Measurements from ENCODE around the gene ANKRD39. TPM values are rescaled to one million over a fixed set of nuclear protein-coding genes. Genes with fewer than 3 reads are reported as not detected.

Gene ANKRD39
- total and polyA plus RNA-seq, 2 donors from 2014 or later: 10.8 to 19.2 TPM

DNA sequence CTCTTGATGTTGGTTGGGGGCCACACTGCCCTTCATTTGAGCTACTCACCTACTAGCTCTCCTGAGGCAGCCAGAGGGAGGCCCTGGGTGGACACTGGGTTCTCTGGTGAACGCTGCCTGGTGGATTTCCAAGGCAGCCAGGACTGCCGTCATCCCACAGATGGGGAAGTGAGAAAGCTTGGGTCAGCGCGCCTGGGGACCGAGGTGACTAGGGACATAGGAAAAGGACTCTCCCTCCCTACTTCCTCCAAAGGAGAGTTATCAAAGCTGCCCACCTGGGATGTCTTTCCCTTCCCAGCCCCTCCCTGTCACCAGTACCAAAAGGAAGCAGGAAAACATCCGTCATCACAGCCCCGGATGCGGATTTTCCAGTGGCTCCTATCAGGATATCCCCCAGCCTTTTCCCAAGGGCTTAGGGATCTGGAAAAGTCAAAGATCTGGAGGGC is 15.9 kb upstream of the ANKRD39 start:
- Histone ChIP-seq H3K4me1 (ENCODE audit: control insufficient read depth in 2 of 3, insufficient read depth in 2 of 3, low read depth in 1 of 3, low read length in 3 of 3) (peaks cover 0 to 8% (median 2%) of the 10 kb centered on the region in 3 donors), H3K36me3 (ENCODE audit: control insufficient read depth in 2 of 3, insufficient read depth in 3 of 3, low read length in 3 of 3) (no peaks in the 10 kb centered on the region), H3K4me3 (ENCODE audit: low read length in 3 of 3) (no peak overlapping the region), H3K9ac (ENCODE audit: low read length in 3 of 3) (peak overlapping the region in 1 of 3 donors; percentile 60), H3K27me3 (ENCODE audit: control insufficient read depth, insufficient read depth, low read length) (no peaks in the 10 kb centered on the region), H3K9me3 (ENCODE audit: control insufficient read depth in 2 of 3, insufficient read depth in 1 of 3, low read length in 3 of 3) (no peaks in the 10 kb centered on the region), H3K27ac (ENCODE audit: low read depth in 2 of 2, low read length in 2 of 2) (peak overlapping the region; percentile 45 to 49)
- no peak for FAIRE-seq
- intact Hi-C loops (cut with DNase I): no loop called here
- peak in 1 of 5 donors; percentile 84 for DNase-seq
- no peak for TF ChIP-seq CTCF (IDR thresholded peaks at IDR 0.05; ENCODE audit: borderline replicate concordance, extremely low read depth, insufficient read depth)

GRCh38 chr2:96872591-96873349 is 15.0 kb upstream of the ANKRD39 start:
- H3K4me3 ChIP-seq (ENCODE audit: low read length in 3 of 3): no peak overlapping the region
- no peak for FAIRE-seq
- intact Hi-C loops (cut with DNase I): no loop called here
- peaks cover 0 to 8% (median 6%) of the 10 kb centered on the region in 3 donors for H3K4me1 ChIP-seq (ENCODE audit: control insufficient read depth in 2 of 3, insufficient read depth in 2 of 3, low read depth in 1 of 3, low read length in 3 of 3)
- H3K36me3 ChIP-seq (ENCODE audit: control insufficient read depth in 2 of 3, insufficient read depth in 3 of 3, low read length in 3 of 3): no peaks in the 10 kb centered on the region
- H3K9me3 ChIP-seq (ENCODE audit: control insufficient read depth in 2 of 3, insufficient read depth in 1 of 3, low read length in 3 of 3): no peaks in the 10 kb centered on the region
- H3K27me3 ChIP-seq (ENCODE audit: control insufficient read depth, insufficient read depth, low read length): no peaks in the 10 kb centered on the region
- peak in 1 of 5 donors; percentile 72 for DNase-seq
- no peak overlapping the region for H3K27ac ChIP-seq (ENCODE audit: low read depth in 2 of 2, low read length in 2 of 2)
- H3K9ac ChIP-seq (ENCODE audit: low read length in 3 of 3): no peak overlapping the region
- no peak for TF ChIP-seq CTCF (IDR thresholded peaks at IDR 0.05; ENCODE audit: borderline replicate concordance, extremely low read depth, insufficient read depth)

GRCh38 chr2:96870626-96871255 is 12.9 kb upstream of the ANKRD39 start:
- no peak for FAIRE-seq
- peaks cover 0 to 16% (median 8%) of the 10 kb centered on the region in 3 donors for H3K4me1 ChIP-seq (ENCODE audit: control insufficient read depth in 2 of 3, insufficient read depth in 2 of 3, low read depth in 1 of 3, low read length in 3 of 3)
- H3K9ac ChIP-seq (ENCODE audit: low read length in 3 of 3): peak overlapping the region in 2 of 3 donors; percentile 6 to 90
- H3K27me3 ChIP-seq (ENCODE audit: control insufficient read depth, insufficient read depth, low read length): no peaks in the 10 kb centered on the region
- peak overlapping the region; percentile 2 to 67 (median 41) for H3K4me3 ChIP-seq (ENCODE audit: low read length in 3 of 3)
- intact Hi-C loops (cut with DNase I): no loop called here
- peaks cover 0 to 4% (median 1%) of the 10 kb centered on the region in 3 donors for H3K36me3 ChIP-seq (ENCODE audit: control insufficient read depth in 2 of 3, insufficient read depth in 3 of 3, low read length in 3 of 3)
- TF ChIP-seq CTCF (IDR thresholded peaks at IDR 0.05; ENCODE audit: borderline replicate concordance, extremely low read depth, insufficient read depth): no peak
- H3K9me3 ChIP-seq (ENCODE audit: control insufficient read depth in 2 of 3, insufficient read depth in 1 of 3, low read length in 3 of 3): no peaks in the 10 kb centered on the region
- DNase-seq: peak; percentile 49 to 84 (median 66)
- H3K27ac ChIP-seq (ENCODE audit: low read depth in 2 of 2, low read length in 2 of 2): peak overlapping the region; percentile 5 to 89

Data from kidney (tissue), 14 donors.